PFSK-1 (cell line): ENCODE data around the gene SUCLG2.

ENCODE experiments used
- POLR2AphosphoS5 ChIP-seq: IDR thresholded peaks from 2 replicates; pipeline ENCODE4 v1.6.1; 2012; ENCODE audit warnings: low read depth, mild to moderate bottlenecking, control low read depth, low read length, moderate library complexity
- REST ChIP-seq, 2 experiments: IDR thresholded peaks; 2 replicates each; pipeline versions ENCODE4 v1.6.1 to v1.8.0; 2011 to 2012; ENCODE audit warnings: low read depth in 2 of 2, low read length in 2 of 2, control low read depth in 1 of 2, inconsistent platforms in 1 of 2, mild to moderate bottlenecking in 1 of 2, moderate library complexity in 1 of 2; ENCODE audit not compliant: insufficient read depth in 1 of 2
- TAF1 ChIP-seq: IDR thresholded peaks from 2 replicates; pipeline ENCODE4 v1.6.1; 2012; ENCODE audit warnings: low read length, control low read depth, borderline replicate concordance; ENCODE audit not compliant: insufficient read depth

DNA sequence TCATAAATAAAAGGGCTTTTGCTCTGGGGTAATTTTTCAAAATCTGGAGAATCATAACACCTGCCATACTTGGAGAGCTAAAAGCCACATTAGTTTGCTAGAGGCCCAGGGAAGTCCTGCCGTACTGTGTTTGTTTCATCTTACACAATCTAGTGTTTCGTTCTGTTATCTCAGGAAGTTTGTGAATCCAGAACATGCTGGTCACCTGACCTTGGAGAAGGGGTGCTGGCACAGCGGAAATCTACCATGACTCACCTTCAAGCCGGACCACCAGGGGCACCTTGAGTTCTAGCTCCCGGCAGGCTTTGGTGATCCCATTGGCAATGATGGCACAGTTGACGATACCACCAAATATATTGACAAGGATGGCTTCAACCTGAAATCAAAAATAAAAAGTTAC is 253.9 kb downstream of the SUCLG2 start:
- TF ChIP-seq POLR2AphosphoS5 (no peak), TAF1 (no peak), REST (IDR thresholded peaks at IDR 0.05; ENCODE audit: insufficient read depth in 1 of 2, low read depth in 2 of 2, low read length in 2 of 2) (no peak)
